GM12878 (cell line): Measurements from ENCODE around the gene PFKFB3. TPM values are rescaled to one million over a fixed set of nuclear protein-coding genes. Genes with fewer than 3 reads are reported as not detected.

Experiments used
- ATAC-seq: fragments of 200-7000 bp; cut with Tn5 transposase; 3 replicates; pipeline ENCODE4 v1.9.1; 2020; ENCODE audit warnings: mild to moderate bottlenecking, moderate library complexity
- BruUV-seq: library from RNA; stranded (reverse); fragments of 400-500 nt; replicated peaks from 2 replicates; lab custom pipeline; 2021; lab: Mats Ljungman, UMichigan
- CTCF ChIA-PET: fragments of 300-600 bp; sonication (Branson Sonifier 250); formaldehyde crosslinking; extraction: SDS; loops from one replicate; lab custom pipeline; 2021; ENCODE audit warnings: inconsistent platforms; lab: Yijun Ruan, JAX
- POLR2A ChIA-PET: fragments of 350-600 bp; formaldehyde crosslinking; extraction: SDS; loops from one replicate; lab custom pipeline; 2021; ENCODE audit warnings: inconsistent platforms; lab: Charles Lee
- RAD21 ChIA-PET: fragments of 300-600 bp; sonication (Branson Sonifier 250); formaldehyde crosslinking; loops from one replicate; lab custom pipeline; 2023; ENCODE audit warnings: antibody characterized with exemption; ENCODE audit not compliant: unreplicated experiment; lab: Charles Lee
- SMC1A ChIA-PET: fragments of 300-600 bp; sonication (Branson Sonifier 250); formaldehyde crosslinking; loops from one replicate; lab custom pipeline; 2023; ENCODE audit not compliant: unreplicated experiment, uncharacterized antibody; lab: Charles Lee
- DNase-seq: peaks from one replicate; pipeline ENCODE4 v3.0.0-alpha.2; 2011; ENCODE audit warnings: low read depth, low spot score
- FAIRE-seq: peaks from 3 replicates; lab custom pipeline; 2011; peaks lifted over from hg19 to GRCh38; lab: Jason Lieb, UNC
- H2AFZ ChIP-seq: 2 replicates; pipeline ENCODE4 v1.6.0; 2011; ENCODE audit warnings: low read depth, low read length, control low read depth; ENCODE audit not compliant: control insufficient read depth
- H3K27ac ChIP-seq: 2 replicates; pipeline ENCODE4 v1.5.1; 2011; ENCODE audit warnings: control low read depth; ENCODE audit not compliant: control insufficient read depth, insufficient read depth
- H3K27me3 ChIP-seq, 2 experiments: replicated peaks in 1 of 2; 2 replicates each; pipeline versions ENCODE4 v1.6.0 to v1.6.1; 2011; ENCODE audit warnings: low read length in 1 of 2; ENCODE audit not compliant: control insufficient read depth in 2 of 2, insufficient read depth in 2 of 2
- H3K36me3 ChIP-seq, 2 experiments: 2 replicates each; pipeline ENCODE4 v1.5.1; 2011; ENCODE audit warnings: low read length in 1 of 2; ENCODE audit not compliant: control insufficient read depth in 2 of 2, insufficient read depth in 2 of 2
- H3K4me1 ChIP-seq: 2 replicates; pipeline ENCODE4 v1.6.1; 2011; ENCODE audit warnings: mild to moderate bottlenecking, low read length, moderate library complexity, mixed read lengths; ENCODE audit not compliant: control insufficient read depth, insufficient read depth
- H3K4me2 ChIP-seq: 2 replicates; pipeline ENCODE4 v1.6.0; 2011; ENCODE audit warnings: control low read depth; ENCODE audit not compliant: control insufficient read depth, insufficient read depth
- H3K4me3 ChIP-seq: fragments of 200-600 bp; sonication (generic); 2 replicates; pipeline ENCODE4 v1.5.1; 2016
- H3K79me2 ChIP-seq: 2 replicates; pipeline ENCODE4 v1.6.0; 2011; ENCODE audit warnings: low read length; ENCODE audit not compliant: control insufficient read depth, insufficient read depth
- H3K9ac ChIP-seq: 2 replicates; pipeline ENCODE4 v1.8.0; 2011; ENCODE audit warnings: low read length, control low read depth, mixed read lengths; ENCODE audit not compliant: control insufficient read depth, insufficient read depth
- H3K9me3 ChIP-seq: replicated peaks from 3 replicates; pipeline ENCODE4 v1.5.1; 2011; ENCODE audit warnings: mild to moderate bottlenecking, low read length; ENCODE audit not compliant: control insufficient read depth, insufficient read depth
- H4K20me1 ChIP-seq: 2 replicates; pipeline ENCODE4 v1.6.0; 2011; ENCODE audit not compliant: control insufficient read depth, insufficient read depth
- CBFB ChIP-seq: IDR thresholded peaks from 2 replicates; pipeline ENCODE4 v1.6.1; 2016; ENCODE audit warnings: antibody characterized with exemption, low read depth
- CREB1 ChIP-seq: IDR thresholded peaks from 2 replicates; pipeline ENCODE4 v1.6.1; 2012; ENCODE audit warnings: low read depth, mild to moderate bottlenecking, inconsistent platforms
- CREM ChIP-seq: IDR thresholded peaks from 2 replicates; pipeline ENCODE4 v1.6.1; 2014; ENCODE audit warnings: antibody characterized with exemption, low read depth
- EZH2 ChIP-seq: IDR thresholded peaks from 2 replicates; pipeline ENCODE4 v1.6.1; 2012; ENCODE audit warnings: low read depth, mild to moderate bottlenecking, control low read depth, inconsistent platforms, low read length, borderline replicate concordance; ENCODE audit not compliant: control insufficient read depth
- GATAD2B ChIP-seq: fragments of 450-650 bp; conservative IDR thresholded peaks from 2 replicates; pipeline ENCODE4 v1.6.1; 2017; ENCODE audit warnings: low read depth, mild to moderate bottlenecking, moderate library complexity
- KLF5 ChIP-seq: fragments of 450-650 bp; IDR thresholded peaks from 2 replicates; pipeline ENCODE4 v1.6.1; 2014; ENCODE audit warnings: mild to moderate bottlenecking; ENCODE audit not compliant: partially characterized antibody
- LARP7 ChIP-seq: fragments of 450-650 bp; IDR thresholded peaks from 2 replicates; pipeline ENCODE4 v1.6.1; 2017; ENCODE audit warnings: mild to moderate bottlenecking
- NR2C1 ChIP-seq: fragments of 450-650 bp; IDR thresholded peaks from 2 replicates; pipeline ENCODE4 v1.6.1; 2017; ENCODE audit warnings: antibody characterized with exemption, mild to moderate bottlenecking, moderate library complexity
- SMAD5 ChIP-seq: IDR thresholded peaks from 2 replicates; pipeline ENCODE4 v1.6.1; 2016; ENCODE audit warnings: antibody characterized with exemption, low read depth
- SMC3 ChIP-seq: IDR thresholded peaks from 2 replicates; pipeline ENCODE4 v1.6.1; 2011; ENCODE audit warnings: low read length, improper control_type of control experiment, borderline replicate concordance
- STAT3 ChIP-seq: IDR thresholded peaks from 2 replicates; pipeline ENCODE4 v1.6.1; 2011; ENCODE audit warnings: low read depth, low read length, improper control_type of control experiment
- WGBS: methylation state at CpG from one replicate; pipeline ENCODE4 v1.1.6; 2016; ENCODE audit warnings: low lambda C conversion rate; ENCODE audit not compliant: insufficient replicate concordance, insufficient coverage; ENCODE audit errors: missing lambda C conversion rate; 5-methylcytosine and 5-hydroxymethylcytosine counted together
- in situ Hi-C: fragments of 300-500 bp; cut with MboI; formaldehyde crosslinking; loops from 9 replicates; pipeline ENCODE4 v1.14.3; 2018; ENCODE audit warnings: mixed read lengths
- intact Hi-C: fragments of 100-400 bp; cut with micrococcal nuclease; formaldehyde crosslinking; loops from one replicate; pipeline ENCODE4 v1.14.2; 2022; ENCODE audit not compliant: unreplicated experiment
- polyA plus RNA-seq, 11 experiments: library from polyadenylated mRNA; depleted of rRNA in 4 of 11; unstranded in 6 of 11; stranded (reverse) in 5 of 11; fragments of >200 nt; fragmentation: Nextera tagmentation in 4 of 11; fragmentation: Illumina TruSeq in 1 of 11; extraction: Ambion mirVana in 4 of 11; extraction: Trizol in 1 of 11; gene quantifications; 1 replicate in 1 of 11; 2 replicates in 10 of 11; pipeline versions ENCODE4 v1.2.1 to v1.2.3, GENCODE V29; 2011 to 2016; ENCODE audit warnings: inconsistent platforms in 2 of 11, missing spikeins in 2 of 11, low read depth in 1 of 11
- total RNA-seq, 4 experiments: library from RNA; depleted of rRNA in 3 of 4; stranded (reverse); fragments of >200 nt in 3 of 4; fragmentation: Illumina TruSeq in 1 of 4; extraction: Trizol in 1 of 4; gene quantifications; 2 replicates each; pipeline versions ENCODE4 v1.2.1 to v1.2.3, GENCODE V29; 2013 to 2021
- TF ChIP-seq, protein P1 (sequence below): fragments of 450-650 bp; IDR thresholded peaks from 2 replicates; pipeline ENCODE4 v1.6.1; 2018; ENCODE audit warnings: borderline replicate concordance, mild to moderate bottlenecking; ENCODE audit not compliant: partially characterized antibody

Gene PFKFB3
- total and polyA plus RNA-seq, 10 of the 15 experiments (the other 5 are each of a cell fraction or from before 2014, with no cell fraction given): 1.6 to 46.7 (median 13.7) TPM

GRCh38 chr10:6273351-6273750, 70.6 kb downstream of the PFKFB3 start:
- H3K9me3 ChIP-seq: peaks cover 5% of the 10 kb centered on the region; the same call in 2 of the 3 replicates
- no peak for DNase-seq
- TF ChIP-seq SMAD5: no peak
- no peak for TF ChIP-seq KLF5
- no peak for TF ChIP-seq CREB1
- no peak for TF ChIP-seq NR2C1
- TF ChIP-seq CBFB: no peak
- no peak for TF ChIP-seq EZH2
- TF ChIP-seq STAT3: no peak
- TF ChIP-seq SMC3: no peak
- TF ChIP-seq GATAD2B: no peak
- no peak for TF ChIP-seq CREM
- no peak for TF ChIP-seq LARP7
- TF ChIP-seq, protein P1, sequence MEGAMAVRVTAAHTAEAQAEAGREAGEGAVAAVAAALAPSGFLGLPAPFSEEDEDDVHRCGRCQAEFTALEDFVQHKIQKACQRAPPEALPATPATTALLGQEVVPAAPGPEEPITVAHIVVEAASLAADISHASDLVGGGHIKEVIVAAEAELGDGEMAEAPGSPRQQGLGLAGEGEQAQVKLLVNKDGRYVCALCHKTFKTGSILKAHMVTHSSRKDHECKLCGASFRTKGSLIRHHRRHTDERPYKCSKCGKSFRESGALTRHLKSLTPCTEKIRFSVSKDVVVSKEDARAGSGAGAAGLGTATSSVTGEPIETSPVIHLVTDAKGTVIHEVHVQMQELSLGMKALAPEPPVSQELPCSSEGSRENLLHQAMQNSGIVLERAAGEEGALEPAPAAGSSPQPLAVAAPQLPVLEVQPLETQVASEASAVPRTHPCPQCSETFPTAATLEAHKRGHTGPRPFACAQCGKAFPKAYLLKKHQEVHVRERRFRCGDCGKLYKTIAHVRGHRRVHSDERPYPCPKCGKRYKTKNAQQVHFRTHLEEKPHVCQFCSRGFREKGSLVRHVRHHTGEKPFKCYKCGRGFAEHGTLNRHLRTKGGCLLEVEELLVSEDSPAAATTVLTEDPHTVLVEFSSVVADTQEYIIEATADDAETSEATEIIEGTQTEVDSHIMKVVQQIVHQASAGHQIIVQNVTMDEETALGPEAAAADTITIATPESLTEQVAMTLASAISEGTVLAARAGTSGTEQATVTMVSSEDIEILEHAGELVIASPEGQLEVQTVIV: no peak
- TF ChIP-seq, all 136 proteins: peak for 0
- Histone ChIP-seq H2AFZ (no peak overlapping the region), H3K79me2 (no peaks in the 10 kb centered on the region), H4K20me1 (no peaks in the 10 kb centered on the region), H3K36me3 (no peaks in the 10 kb centered on the region), H3K27ac (no peak overlapping the region), H3K4me1 (peaks cover 39% of the 10 kb centered on the region), H3K4me3 (no peak overlapping the region), H3K9ac (no peak overlapping the region), H3K4me2 (no peak overlapping the region), H3K27me3 (no peaks in the 10 kb centered on the region)
- FAIRE-seq (no peak), ATAC-seq (no peak)
- ChIA-PET CTCF (interaction anchor here (0.9 to 1.2 kb wide), 3 partner anchors 75 to 133 kb away, joined by 3 to 5 read pairs (median 4); no protein-coding TSS in a partner anchor), SMC1A (interaction anchor here (2.6 to 3.1 kb wide), 2 partner anchors 75 to 125 kb away, joined by 10 to 14 read pairs; no protein-coding TSS in a partner anchor), POLR2A (interaction anchor here (0.7 to 1.2 kb wide), 3 partner anchors 8 to 162 kb away, joined by 3 to 7 read pairs (median 4); no protein-coding TSS in a partner anchor), RAD21 (interaction anchor here (2.8 kb wide), 1 partner anchor 22 kb away, joined by 32 read pairs; no protein-coding TSS in a partner anchor)
- WGBS: 75% methylated on average over 11 of the region's 11 CpGs
- in situ Hi-C loops: no loop called here
- BruUV-seq: no TSS peak
- intact Hi-C loops: loop anchor here (5.0 to 10.0 kb wide), 2 partner anchors 131 to 1201 kb away; no protein-coding TSS in a partner anchor
